NK-92 (cell line): ENCODE measurements around the gene RAVER1.

Source experiments
- DNase-seq: peaks from one replicate; lab custom pipeline; 2025; ENCODE audit not compliant: unreplicated experiment; lab: John Stamatoyannopoulos, UW

The RAVER1 gene

DNA sequence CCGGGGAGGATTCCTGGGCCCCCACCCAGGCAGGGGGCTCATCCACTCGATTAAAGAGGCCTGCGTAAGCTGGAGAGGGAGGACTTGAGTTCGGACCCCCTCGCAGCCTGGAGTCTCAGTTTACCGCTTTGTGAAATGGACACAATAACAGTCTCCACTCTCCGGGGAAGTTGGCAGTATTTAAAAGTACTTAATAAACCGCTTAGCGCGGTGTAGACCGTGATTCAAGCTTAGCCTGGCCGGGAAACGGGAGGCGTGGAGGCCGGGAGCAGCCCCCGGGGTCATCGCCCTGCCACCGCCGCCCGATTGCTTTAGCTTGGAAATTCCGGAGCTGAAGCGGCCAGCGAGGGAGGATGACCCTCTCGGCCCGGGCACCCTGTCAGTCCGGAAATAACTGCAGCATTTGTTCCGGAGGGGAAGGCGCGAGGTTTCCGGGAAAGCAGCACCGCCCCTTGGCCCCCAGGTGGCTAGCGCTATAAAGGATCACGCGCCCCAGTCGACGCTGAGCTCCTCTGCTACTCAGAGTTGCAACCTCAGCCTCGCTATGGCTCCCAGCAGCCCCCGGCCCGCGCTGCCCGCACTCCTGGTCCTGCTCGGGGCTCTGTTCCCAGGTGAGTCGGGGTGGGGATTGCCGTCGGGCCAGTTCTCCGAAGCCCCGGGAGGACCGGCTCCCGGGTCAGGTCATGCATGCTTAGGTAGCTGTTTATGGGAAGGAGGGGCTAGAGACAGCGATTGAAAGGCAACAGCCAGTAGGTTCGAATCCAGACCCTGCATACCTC lies 62.5 kb downstream of the RAVER1 start, which contains the start of gene ICAM1:
Gene ICAM1, plus strand, starts transcription at position 505 of the 779 bp plus-strand sequence. Its CDS starts 40 bp downstream, at position 545.
- no peak for DNase-seq

DNA sequence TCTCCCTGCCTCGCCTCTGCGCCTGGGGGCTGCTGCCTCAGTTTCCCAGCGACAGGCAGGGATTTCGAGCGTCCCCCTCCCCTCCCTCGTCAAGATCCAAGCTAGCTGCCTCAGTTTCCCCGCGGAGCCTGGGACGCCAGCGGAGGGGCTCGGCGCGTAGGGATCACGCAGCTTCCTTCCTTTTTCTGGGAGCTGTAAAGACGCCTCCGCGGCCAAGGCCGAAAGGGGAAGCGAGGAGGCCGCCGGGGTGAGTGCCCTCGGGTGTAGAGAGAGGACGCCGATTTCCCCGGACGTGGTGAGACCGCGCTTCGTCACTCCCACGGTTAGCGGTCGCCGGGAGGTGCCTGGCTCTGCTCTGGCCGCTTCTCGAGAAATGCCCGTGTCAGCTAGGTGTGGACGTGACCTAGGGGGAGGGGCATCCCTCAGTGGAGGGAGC lies 63.1 kb downstream of the RAVER1 start:
- DNase-seq, result no peak

DNA sequence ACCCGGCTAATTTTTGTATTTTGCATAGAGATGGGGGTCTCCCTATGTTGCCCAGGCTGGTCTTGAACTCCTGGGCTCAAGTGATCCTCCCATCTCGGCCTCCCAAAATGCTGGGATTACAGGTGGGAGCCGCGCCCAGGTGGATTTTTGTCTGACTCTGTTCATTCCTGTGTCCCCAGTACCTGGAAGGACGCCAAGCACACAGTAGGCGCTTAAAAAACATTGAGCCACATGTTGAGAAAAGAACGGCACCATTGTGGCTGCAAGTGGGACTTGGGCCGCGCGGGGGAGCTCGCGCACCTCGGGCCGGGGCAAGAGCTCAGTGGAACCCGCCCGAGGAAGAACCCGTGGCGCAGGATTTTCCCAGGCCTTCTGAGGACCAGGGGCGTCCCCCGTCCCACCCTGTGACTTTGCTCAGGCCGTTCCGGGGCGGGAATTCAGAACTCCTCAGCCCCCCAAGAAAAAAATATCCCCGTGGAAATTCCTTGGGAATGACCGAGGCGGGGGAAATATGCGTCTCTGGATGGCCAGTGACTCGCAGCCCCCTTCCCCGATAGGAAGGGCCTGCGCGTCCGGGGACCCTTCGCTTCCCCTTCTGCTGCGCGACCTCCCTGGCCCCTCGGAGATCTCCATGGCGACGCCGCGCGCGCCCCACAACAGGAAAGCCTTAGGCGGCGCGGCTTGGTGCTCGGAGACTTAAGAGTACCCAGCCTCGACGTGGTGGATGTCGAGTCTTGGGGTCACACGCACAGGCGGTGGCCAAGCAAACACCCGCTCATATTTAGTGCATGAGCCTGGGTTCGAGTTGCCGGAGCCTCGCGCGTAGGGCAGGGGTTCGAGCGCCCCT lies 63.8 kb downstream of the RAVER1 start:
- no peak for DNase-seq

DNA sequence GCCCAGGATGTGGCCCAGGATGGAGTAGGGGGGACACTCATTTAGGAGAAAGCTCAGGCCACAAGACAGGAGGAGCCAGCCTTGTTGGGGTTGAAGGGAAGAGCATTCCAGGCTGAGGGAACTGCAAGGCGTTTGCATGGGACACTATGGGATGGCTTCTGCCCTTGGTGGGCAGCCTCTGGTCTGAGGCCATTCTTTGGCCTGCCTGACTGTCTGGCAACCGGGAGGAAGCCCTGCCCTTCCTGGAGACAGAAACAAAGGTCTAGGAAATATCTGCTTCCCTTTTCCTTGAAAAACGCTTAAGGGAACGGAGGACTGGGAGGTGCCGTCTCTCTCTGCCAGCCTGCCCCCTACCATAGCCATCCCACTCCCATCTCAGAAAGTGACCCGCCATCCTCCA lies 65.3 kb downstream of the RAVER1 start:
- no peak for DNase-seq

DNA sequence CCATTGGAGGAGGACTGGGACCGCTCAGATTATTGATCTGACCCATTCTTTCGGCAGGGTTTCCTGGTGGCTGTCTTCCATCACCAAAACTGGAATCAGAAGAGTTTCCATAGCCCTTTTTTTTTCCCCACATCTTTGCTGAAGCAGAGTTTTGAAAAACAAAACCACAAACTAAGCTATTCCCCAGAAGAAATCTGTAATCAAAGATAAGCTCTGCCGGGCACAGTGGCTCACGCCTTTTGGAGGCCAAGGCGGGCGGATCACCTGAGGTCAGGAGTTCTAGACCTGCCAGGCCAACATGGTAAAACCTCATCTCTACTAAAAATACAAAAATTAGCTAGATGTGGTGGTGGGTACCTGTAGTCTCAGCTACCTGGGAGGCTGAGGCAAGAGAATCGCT lies 66.6 kb downstream of the RAVER1 start:
- DNase-seq, result no peak
